Loucy (cell line): ENCODE data around the gene BIRC7.

Experiments used
- H2AFZ ChIP-seq: fragments of 200-600 bp; sonication (generic); 2 replicates; pipeline ENCODE4 v1.6.0; 2016; ENCODE audit warnings: antibody characterized with exemption, mild to moderate bottlenecking, low read length, moderate library complexity
- H3F3A ChIP-seq: fragments of 200-600 bp; 2 replicates; pipeline ENCODE4 v1.6.0; 2016; ENCODE audit warnings: antibody characterized with exemption, low read depth, mild to moderate bottlenecking
- H3K27me3 ChIP-seq: fragments of 200-600 bp; sonication (generic); 2 replicates; pipeline ENCODE4 v1.6.1; 2014; ENCODE audit warnings: low read length, mild to moderate bottlenecking; ENCODE audit not compliant: insufficient read depth, poor library complexity, severe bottlenecking
- H3K36me3 ChIP-seq: fragments of 200-600 bp; sonication (generic); 2 replicates; pipeline ENCODE4 v1.6.1; 2016; ENCODE audit warnings: low read length; ENCODE audit not compliant: insufficient read depth
- H3K4me1 ChIP-seq: fragments of 200-600 bp; sonication (generic); 2 replicates; pipeline ENCODE4 v1.5.1; 2014; ENCODE audit warnings: low read length, mild to moderate bottlenecking; ENCODE audit not compliant: insufficient read depth, poor library complexity, severe bottlenecking
- H3K4me2 ChIP-seq: fragments of 200-600 bp; sonication (generic); 2 replicates; pipeline ENCODE4 v1.6.0; 2014; ENCODE audit warnings: antibody characterized with exemption, low read length, low read depth, mild to moderate bottlenecking; ENCODE audit not compliant: poor library complexity, severe bottlenecking
- H3K4me3 ChIP-seq: fragments of 200-600 bp; sonication (generic); 2 replicates; pipeline ENCODE4 v1.5.1; 2014; ENCODE audit warnings: low read length, mild to moderate bottlenecking, mixed read lengths; ENCODE audit not compliant: poor library complexity, severe bottlenecking
- H3K79me2 ChIP-seq: fragments of 200-600 bp; sonication (generic); 2 replicates; pipeline ENCODE4 v1.6.1; 2014; ENCODE audit warnings: low read length; ENCODE audit not compliant: insufficient read depth
- H3K9ac ChIP-seq: fragments of 200-600 bp; sonication (generic); 2 replicates; pipeline ENCODE4 v1.6.0; 2014; ENCODE audit warnings: mild to moderate bottlenecking, low read depth, low read length, moderate library complexity; ENCODE audit not compliant: poor library complexity, severe bottlenecking
- H3K9me2 ChIP-seq: fragments of 200-600 bp; sonication (generic); replicated peaks from 2 replicates; pipeline ENCODE4 v1.6.1; 2016; ENCODE audit warnings: low read depth, low read length, mixed read lengths
- H3K9me3 ChIP-seq: fragments of 200-600 bp; sonication (generic); 2 replicates; pipeline ENCODE4 v1.6.1; 2014; ENCODE audit warnings: mild to moderate bottlenecking, antibody characterized with exemption, low read length, low read depth; ENCODE audit not compliant: insufficient read depth
- H4K20me1 ChIP-seq: fragments of 200-600 bp; sonication (generic); 2 replicates; pipeline ENCODE4 v1.6.0; 2014; ENCODE audit warnings: antibody characterized with exemption, low read length, mild to moderate bottlenecking; ENCODE audit not compliant: insufficient read depth, poor library complexity, severe bottlenecking
- EZH2phosphoT487 ChIP-seq: fragments of 200-600 bp; IDR thresholded peaks from 2 replicates; pipeline ENCODE4 v1.6.1; 2018; ENCODE audit warnings: antibody characterized with exemption, mild to moderate bottlenecking, moderate library complexity, borderline replicate concordance
- TF ChIP-seq, protein P1 (sequence below): fragments of 200-600 bp; sonication (generic); conservative IDR thresholded peaks from 2 replicates; pipeline ENCODE4 v1.5.1; 2014; ENCODE audit warnings: mild to moderate bottlenecking, antibody characterized with exemption, low read length

Gene BIRC7

DNA sequence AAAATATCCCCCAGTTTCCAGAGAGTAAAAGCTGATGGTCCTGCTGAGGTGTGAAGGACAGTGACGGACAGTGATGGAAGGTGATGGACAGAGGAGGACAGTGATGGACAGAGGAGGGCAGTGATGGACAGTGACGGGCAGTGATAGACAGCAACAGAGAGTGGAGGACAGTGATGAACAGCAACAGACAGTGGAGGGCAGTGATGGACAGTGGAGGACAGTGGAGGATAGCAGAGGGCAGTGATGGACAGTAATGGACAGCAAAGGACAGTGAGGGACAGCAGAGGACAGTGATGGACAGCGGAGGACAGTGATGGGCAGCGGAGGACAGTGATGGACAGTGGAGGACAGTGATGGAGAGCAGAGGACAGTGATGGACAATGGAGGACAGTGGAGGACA, 21.2 kb downstream of the BIRC7 start:
- H3K36me3 ChIP-seq, result no peaks in the 10 kb centered on the region
- H3K4me1 ChIP-seq, result no peaks in the 10 kb centered on the region
- H3K79me2 ChIP-seq, result no peaks in the 10 kb centered on the region
- H3K9me2 ChIP-seq, result no peaks in the 10 kb centered on the region
- H3K4me2 ChIP-seq, result no peak overlapping the region
- H3K4me3 ChIP-seq, result no peak overlapping the region
- TF ChIP-seq, protein P1, sequence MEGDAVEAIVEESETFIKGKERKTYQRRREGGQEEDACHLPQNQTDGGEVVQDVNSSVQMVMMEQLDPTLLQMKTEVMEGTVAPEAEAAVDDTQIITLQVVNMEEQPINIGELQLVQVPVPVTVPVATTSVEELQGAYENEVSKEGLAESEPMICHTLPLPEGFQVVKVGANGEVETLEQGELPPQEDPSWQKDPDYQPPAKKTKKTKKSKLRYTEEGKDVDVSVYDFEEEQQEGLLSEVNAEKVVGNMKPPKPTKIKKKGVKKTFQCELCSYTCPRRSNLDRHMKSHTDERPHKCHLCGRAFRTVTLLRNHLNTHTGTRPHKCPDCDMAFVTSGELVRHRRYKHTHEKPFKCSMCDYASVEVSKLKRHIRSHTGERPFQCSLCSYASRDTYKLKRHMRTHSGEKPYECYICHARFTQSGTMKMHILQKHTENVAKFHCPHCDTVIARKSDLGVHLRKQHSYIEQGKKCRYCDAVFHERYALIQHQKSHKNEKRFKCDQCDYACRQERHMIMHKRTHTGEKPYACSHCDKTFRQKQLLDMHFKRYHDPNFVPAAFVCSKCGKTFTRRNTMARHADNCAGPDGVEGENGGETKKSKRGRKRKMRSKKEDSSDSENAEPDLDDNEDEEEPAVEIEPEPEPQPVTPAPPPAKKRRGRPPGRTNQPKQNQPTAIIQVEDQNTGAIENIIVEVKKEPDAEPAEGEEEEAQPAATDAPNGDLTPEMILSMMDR, result no peak
- no peak for TF ChIP-seq EZH2phosphoT487
- no peaks in the 10 kb centered on the region for H3F3A ChIP-seq
- no peaks in the 10 kb centered on the region for H4K20me1 ChIP-seq
- no peak overlapping the region for H2AFZ ChIP-seq
- H3K9ac ChIP-seq, result no peak overlapping the region
- no peaks in the 10 kb centered on the region for H3K27me3 ChIP-seq
- no peaks in the 10 kb centered on the region for H3K9me3 ChIP-seq

DNA sequence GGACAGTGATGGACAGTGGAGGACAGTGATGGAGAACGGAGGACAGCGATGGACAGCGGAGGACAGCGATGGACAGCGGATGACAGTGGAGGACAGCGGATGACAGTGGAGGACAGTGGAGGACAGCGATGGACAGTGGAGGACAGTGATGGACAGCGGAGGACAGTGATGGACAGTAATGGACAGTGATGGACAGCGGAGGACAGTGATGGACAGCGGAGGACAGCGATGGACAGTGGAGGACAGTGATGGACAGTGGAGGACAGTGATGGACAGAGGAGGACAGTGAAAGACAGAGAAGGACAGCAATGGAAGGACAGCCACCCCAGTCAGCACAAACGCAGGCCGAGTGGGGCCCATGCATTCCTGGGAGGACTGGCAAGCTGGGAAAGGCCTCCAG, 21.9 kb downstream of the BIRC7 start:
- H4K20me1 ChIP-seq, result no peaks in the 10 kb centered on the region
- no peak overlapping the region for H3K4me3 ChIP-seq
- peaks cover 4% of the 10 kb centered on the region for H3K4me1 ChIP-seq
- no peaks in the 10 kb centered on the region for H3K9me3 ChIP-seq
- no peaks in the 10 kb centered on the region for H3K36me3 ChIP-seq
- H3K4me2 ChIP-seq, result no peak overlapping the region
- no peak for TF ChIP-seq EZH2phosphoT487
- TF ChIP-seq, protein P1, result no peak
- H3K27me3 ChIP-seq, result no peaks in the 10 kb centered on the region
- H2AFZ ChIP-seq, result no peak overlapping the region
- H3K9me2 ChIP-seq, result no peaks in the 10 kb centered on the region
- no peak overlapping the region for H3K9ac ChIP-seq
- no peaks in the 10 kb centered on the region for H3K79me2 ChIP-seq
- H3F3A ChIP-seq, result no peaks in the 10 kb centered on the region

DNA sequence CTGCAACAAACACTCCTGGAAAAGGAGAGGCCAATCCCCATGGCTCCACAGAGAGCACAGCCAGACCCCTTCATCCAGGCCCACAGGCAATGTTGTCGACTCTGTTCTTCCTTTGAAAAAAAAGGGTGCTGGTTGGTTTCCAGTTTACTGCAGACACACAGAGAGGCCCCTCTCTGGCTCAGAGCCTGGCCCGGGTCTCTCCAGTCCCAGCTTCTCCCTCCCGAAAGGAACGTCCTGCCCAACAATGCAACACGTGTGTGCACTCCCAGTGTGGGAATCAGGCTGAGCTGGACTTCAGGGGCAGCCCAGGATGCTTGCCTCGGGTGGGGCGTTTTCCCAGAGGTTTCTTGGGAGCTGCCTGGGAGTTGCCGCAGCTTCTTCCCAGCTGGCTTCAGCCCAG, 23.1 kb downstream of the BIRC7 start:
- no peaks in the 10 kb centered on the region for H3K79me2 ChIP-seq
- H3K4me3 ChIP-seq, result no peak overlapping the region
- no peaks in the 10 kb centered on the region for H3K27me3 ChIP-seq
- peaks cover 4% of the 10 kb centered on the region for H3K4me1 ChIP-seq
- H3K36me3 ChIP-seq, result no peaks in the 10 kb centered on the region
- no peaks in the 10 kb centered on the region for H4K20me1 ChIP-seq
- no peak overlapping the region for H2AFZ ChIP-seq
- H3F3A ChIP-seq, result no peaks in the 10 kb centered on the region
- no peak overlapping the region for H3K4me2 ChIP-seq
- H3K9me3 ChIP-seq, result no peaks in the 10 kb centered on the region
- H3K9me2 ChIP-seq, result no peaks in the 10 kb centered on the region
- H3K9ac ChIP-seq, result no peak overlapping the region
- TF ChIP-seq, protein P1, result no peak
- no peak for TF ChIP-seq EZH2phosphoT487
